HG03064 (cell line): ENCODE results near the gene TTC28.

Experiments
- ATAC-seq: cut with Tn5 transposase; IDR thresholded peaks from one replicate; pipeline ENCODE4 v1.9.1; 2021; ENCODE audit warnings: low read depth; ENCODE audit not compliant: unreplicated experiment

The TTC28 gene

GRCh38 chr22:28328756-28329155 lies 350.9 kb downstream of the TTC28 start:
- no peak for ATAC-seq

GRCh38 chr22:28316014-28316413 lies 363.6 kb downstream of the TTC28 start:
- no peak for ATAC-seq

DNA sequence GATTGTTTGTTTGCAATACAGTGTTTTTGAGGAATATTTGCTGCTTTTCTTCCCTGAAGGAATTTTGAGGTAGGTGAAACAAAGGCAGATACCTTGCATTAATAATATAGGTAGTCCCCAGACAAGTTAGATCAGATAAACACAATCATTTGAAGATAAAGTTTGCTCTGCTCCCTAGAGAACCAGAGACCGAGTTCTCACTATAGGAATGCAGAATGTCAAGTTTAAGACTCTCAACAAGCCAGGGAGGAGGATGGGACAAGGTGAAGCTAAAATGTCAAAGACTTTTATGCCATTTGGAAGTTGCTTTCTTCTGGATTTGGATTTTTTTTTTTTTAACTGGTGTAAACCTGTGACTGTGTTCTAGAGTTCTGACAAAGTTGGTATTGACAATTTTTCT lies 364.7 kb downstream of the TTC28 start:
- no peak for ATAC-seq

DNA sequence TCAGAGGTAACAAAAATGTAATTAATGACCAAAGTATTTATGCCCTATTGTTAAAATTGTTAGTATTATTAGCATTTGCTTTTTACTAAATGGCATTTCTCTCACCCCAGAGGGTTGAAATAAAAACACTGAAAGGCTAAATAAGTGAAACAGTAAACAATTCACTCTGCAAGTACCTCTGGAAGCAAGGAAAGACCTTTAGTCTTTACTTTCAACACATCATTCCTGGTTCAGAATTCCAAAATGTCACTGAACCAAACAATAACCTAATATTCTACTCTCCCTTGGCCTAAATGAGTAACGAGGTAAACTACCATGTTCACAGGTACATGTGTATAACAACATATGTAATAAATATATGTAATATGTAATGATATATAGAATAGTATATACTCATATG lies 369.3 kb downstream of the TTC28 start:
- ATAC-seq: no peak

DNA sequence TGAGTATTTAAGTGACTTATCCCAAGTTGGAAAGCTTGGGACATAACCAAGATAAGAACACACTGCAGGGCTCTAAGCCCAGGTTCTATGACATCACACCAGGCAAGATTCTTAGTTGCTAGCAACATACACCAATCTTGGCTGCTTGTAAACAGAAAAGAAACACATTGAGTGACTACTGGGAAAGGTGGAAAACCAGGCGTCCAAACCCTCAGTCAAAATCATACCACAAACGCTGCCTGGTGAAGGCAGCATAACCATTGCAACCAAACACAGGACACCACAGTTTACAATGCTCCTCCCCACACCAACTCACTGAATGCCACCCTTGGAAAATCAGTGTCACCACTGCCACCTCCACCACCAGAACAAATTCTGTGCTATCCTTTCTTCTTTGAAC lies 379.9 kb downstream of the TTC28 start:
- ATAC-seq: no peak

GRCh38 chr22:28299309-28299708 lies 380.3 kb downstream of the TTC28 start:
- no peak for ATAC-seq

DNA sequence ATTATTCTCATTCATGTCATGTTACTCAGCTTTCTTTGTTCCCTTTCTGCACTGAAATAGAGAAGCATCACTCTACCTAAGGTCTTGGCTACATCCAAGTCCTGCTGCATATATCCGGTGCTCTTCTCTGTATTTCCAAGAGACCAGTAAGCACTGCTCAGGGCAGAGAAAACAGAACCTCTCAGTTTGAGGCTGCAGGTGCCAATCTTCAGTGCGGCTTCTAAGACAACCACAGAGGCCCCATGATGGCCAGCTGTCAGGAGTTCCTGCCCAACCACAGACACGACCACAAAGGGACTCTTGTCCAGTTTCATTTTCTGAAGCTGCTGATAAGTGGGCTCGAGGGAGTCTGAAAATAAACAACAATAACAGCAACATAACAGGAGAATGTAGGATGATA lies 382.1 kb downstream of the TTC28 start:
- ATAC-seq: no peak

GRCh38 chr22:28296452-28296851 lies 383.2 kb downstream of the TTC28 start:
- ATAC-seq: no peak

DNA sequence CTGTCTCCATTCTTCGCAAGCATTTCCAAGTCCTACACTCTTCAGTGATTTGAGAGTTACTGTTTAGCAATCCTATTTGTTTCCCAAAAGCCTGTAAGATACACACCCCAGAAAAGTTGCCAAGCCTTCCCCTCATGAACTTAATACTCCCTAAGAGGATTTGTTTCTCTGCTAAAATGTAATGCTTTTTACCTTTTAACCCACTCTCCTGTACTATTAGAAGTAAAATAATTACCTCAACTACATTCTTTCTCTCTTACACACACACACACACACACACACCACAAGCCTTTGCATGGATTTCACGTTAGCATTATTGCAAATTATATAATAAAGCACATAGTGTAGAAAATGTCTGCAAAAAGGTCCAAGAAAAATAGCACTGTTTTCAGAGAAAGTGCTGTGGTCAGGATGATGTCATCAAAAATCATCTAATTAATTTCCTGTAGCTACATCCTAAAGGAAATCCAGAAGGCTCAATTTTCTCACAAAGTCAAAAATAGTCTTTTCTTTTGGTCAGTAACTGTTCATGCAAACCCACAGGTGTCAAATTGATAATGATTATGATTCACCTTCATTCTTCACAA lies 396.5 kb downstream of the TTC28 start:
- no peak for ATAC-seq

DNA sequence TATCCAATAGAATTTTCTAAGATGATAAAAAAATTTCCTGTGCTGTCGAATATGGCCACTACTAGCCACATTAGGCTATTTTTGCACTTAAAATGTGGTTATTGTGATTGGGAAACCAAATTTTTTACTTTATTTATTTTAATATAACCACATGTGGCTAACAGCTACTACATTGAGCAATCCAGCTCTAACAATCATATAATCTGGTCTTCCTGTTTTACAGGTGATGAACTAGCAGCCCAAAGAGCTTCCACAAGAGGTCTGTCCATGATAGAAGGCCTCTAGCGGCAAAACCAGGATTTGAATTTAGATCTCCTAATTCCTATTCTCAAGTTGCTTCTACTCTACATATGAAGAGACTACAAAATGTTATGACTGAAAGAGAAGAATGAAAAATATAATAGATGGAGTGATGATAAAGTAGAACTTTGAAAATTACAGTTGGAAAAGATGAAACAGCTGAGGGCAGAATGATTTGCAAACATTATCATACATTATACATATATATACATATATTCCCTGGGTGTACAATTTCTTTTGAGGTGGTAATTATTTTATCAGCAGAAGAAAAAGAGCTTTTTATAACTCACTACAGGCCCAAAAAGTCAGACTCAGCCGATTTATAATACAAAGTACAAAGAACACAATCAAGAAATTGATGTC lies 397.1 kb downstream of the TTC28 start:
- no peak for ATAC-seq

DNA sequence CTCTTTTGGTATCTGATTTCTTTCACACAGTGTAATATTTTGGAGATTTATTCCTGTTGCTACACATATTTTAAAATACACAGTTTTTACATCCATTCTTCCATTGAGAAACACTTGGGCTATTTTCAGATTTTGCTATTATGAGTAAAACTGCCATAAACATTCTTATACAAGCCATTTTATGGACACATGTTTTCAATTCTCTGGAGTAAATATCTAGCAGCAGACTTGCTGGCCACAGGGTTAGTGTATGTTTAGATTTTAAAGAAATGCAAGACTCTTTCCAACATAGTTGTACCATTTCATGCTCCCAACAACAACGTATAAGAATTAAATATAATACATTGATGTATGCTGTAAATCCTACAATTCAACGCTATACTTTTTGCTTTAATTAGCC lies 399.8 kb downstream of the TTC28 start:
- ATAC-seq: no peak

GRCh38 chr22:28269277-28269676 lies 410.4 kb downstream of the TTC28 start:
- ATAC-seq: no peak

DNA sequence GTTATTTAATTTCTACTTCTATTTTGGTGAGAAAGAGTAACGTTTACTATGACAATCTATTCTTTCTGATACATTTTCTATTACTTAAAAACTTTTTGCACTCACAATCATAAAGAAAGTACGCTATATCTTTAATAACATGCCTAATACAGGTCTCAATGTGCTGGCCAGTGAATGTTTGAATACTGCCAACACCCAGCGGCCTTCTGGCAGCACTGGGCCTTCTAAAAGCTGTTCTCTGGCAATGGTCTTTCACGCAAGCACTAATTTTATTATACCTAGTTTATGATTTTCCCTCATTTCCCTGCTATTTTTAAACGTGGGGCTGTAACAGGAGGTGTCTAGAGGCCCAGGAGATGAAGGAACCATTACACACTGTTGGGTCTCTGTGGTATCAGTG lies 410.8 kb downstream of the TTC28 start:
- ATAC-seq: no peak

- no peak for ATAC-seq
Observed at GRCh38 chr22:28268171-28268570, 411.5 kb downstream of the TTC28 start.

GRCh38 chr22:28260619-28261018 lies 419.0 kb downstream of the TTC28 start:
- ATAC-seq: no peak

GRCh38 chr22:28259774-28260312 lies 419.8 kb downstream of the TTC28 start:
- no peak for ATAC-seq

DNA sequence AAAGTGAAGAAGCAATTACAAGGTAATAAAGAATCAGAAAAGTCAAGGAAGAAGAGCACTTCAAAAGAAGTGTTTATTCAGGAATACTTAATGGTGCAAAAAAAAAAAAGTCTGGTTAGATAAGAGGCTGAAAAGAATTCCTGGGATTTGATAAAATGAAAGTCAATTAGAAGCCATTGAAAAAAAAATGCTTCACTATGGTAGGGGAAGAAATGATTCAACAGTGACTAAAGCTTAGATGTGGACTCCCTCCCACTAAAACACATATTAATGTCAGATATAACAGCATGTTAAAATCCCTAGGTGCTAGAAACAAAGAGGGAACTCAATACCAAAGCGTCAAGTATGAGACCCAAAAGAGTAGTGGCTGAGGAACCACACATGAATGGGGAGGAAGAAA lies 425.2 kb downstream of the TTC28 start:
- ATAC-seq: no peak

- ATAC-seq: no peak
Observed at GRCh38 chr22:28252539-28252938, 427.1 kb downstream of the TTC28 start.

GRCh38 chr22:28250036-28250695 lies 429.5 kb downstream of the TTC28 start:
- ATAC-seq: no peak

- ATAC-seq: no peak
Observed at GRCh38 chr22:28249402-28249801, 430.2 kb downstream of the TTC28 start.

- ATAC-seq: no peak
Observed at GRCh38 chr22:28247667-28248363, 431.8 kb downstream of the TTC28 start.
